ENCODE results near the gene SPEN. TPM values are rescaled to one million over a fixed set of nuclear protein-coding genes. Genes with fewer than 3 reads are reported as not detected.

SPEN gene
- total and polyA plus RNA-seq, 9 of the 15 experiments (the other 6 are each of a cell fraction or from before 2014, with no cell fraction given) = 5.7 to 87.5 (median 27.2) TPM

DNA sequence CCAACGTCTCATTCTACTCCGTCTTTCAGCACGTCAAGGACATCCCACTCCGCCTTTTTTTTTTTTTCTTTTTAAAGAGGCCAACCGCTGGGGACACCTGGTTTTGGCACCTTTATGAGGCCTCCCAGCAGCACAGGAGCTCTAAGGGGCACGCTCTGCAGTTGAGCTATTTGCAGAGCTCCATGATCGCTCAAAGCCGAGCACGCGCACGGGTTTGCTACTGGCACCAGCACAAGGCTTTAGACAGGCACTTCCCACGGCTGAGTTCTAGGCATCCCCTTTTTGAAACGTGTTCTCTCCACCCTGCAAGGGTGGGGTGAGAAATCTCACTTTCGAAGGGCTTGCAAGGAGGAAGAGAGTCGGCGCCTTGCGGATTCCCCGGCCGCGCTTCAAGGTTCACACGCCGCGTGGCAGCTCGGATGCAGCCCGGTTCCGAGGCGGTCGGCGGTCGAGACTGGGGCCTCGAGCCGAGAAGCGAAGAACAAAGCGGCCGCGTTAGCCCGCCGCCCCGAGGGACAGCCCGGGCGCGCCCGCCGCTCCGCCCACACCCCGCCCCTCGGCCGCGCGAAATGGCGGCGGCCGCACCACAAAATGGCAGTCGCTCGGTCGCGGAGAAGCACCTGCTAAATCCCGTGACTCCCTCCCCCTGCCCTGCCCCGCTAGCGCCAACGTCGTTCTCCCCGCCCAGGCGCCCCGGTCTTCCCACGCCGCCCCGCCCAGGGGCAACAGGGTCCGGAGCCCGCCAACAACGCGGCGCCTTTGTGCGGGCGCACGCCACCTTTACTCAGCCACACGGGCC lies 12.9 kb upstream of the SPEN start (continued):
- TF ChIP-seq, protein P1, sequence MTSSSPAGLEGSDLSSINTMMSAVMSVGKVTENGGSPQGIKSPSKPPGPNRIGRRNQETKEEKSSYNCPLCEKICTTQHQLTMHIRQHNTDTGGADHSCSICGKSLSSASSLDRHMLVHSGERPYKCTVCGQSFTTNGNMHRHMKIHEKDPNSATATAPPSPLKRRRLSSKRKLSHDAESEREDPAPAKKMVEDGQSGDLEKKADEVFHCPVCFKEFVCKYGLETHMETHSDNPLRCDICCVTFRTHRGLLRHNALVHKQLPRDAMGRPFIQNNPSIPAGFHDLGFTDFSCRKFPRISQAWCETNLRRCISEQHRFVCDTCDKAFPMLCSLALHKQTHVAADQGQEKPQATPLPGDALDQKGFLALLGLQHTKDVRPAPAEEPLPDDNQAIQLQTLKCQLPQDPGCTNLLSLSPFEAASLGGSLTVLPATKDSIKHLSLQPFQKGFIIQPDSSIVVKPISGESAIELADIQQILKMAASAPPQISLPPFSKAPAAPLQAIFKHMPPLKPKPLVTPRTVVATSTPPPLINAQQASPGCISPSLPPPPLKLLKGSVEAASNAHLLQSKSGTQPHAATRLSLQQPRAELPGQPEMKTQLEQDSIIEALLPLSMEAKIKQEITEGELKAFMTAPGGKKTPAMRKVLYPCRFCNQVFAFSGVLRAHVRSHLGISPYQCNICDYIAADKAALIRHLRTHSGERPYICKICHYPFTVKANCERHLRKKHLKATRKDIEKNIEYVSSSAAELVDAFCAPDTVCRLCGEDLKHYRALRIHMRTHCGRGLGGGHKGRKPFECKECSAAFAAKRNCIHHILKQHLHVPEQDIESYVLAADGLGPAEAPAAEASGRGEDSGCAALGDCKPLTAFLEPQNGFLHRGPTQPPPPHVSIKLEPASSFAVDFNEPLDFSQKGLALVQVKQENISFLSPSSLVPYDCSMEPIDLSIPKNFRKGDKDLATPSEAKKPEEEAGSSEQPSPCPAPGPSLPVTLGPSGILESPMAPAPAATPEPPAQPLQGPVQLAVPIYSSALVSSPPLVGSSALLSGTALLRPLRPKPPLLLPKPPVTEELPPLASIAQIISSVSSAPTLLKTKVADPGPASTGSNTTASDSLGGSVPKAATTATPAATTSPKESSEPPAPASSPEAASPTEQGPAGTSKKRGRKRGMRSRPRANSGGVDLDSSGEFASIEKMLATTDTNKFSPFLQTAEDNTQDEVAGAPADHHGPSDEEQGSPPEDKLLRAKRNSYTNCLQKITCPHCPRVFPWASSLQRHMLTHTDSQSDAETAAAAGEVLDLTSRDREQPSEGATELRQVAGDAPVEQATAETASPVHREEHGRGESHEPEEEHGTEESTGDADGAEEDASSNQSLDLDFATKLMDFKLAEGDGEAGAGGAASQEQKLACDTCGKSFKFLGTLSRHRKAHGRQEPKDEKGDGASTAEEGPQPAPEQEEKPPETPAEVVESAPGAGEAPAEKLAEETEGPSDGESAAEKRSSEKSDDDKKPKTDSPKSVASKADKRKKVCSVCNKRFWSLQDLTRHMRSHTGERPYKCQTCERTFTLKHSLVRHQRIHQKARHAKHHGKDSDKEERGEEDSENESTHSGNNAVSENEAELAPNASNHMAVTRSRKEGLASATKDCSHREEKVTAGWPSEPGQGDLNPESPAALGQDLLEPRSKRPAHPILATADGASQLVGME (CRISPR knock-in tag; IDR thresholded peaks at IDR 0.05) = 0 out of 2 replicates have a peak, but pooled peaks have one; percentile 66
- TF ChIP-seq SMAD4 (CRISPR knock-in tag; conservative IDR thresholded peaks at IDR 0.05) (peak; percentile 90), SP2 (IDR thresholded peaks at IDR 0.05; ENCODE audit: extremely low read depth, low read depth, low read length, poor library complexity, severe bottlenecking) (no peak), ZNF165 (CRISPR knock-in tag; IDR thresholded peaks at IDR 0.05; ENCODE audit: borderline replicate concordance) (no peak), PTRF (tag; IDR thresholded peaks at IDR 0.05) (no peak), PURB (CRISPR knock-in tag; IDR thresholded peaks at IDR 0.05; ENCODE audit: low read depth) (no peak), NCOA1 (IDR thresholded peaks at IDR 0.05; ENCODE audit: low read depth) (peak; percentile 27; the same call in 1 of the 2 replicates), PHF21A (IDR thresholded peaks at IDR 0.05; ENCODE audit: borderline replicate concordance, low read depth) (no peak; the same call in 1 of the 2 replicates), POLR2B (IDR thresholded peaks at IDR 0.05; ENCODE audit: low read depth, partially characterized antibody) (peak; percentile 77), BHLHE40 (IDR thresholded peaks at IDR 0.05; ENCODE audit: low read length) (peak; percentile 67; the same call in 1 of the 2 replicates), DMBX1 (CRISPR knock-in tag; IDR thresholded peaks at IDR 0.05; ENCODE audit: borderline replicate concordance) (peak; percentile 83), MYC (IDR thresholded peaks at IDR 0.05; ENCODE audit: low read depth, low read length) (peak; percentile 96), MYC (CRISPR knock-in tag; IDR thresholded peaks at IDR 0.05; ENCODE audit: borderline replicate concordance, low read depth) (peak; percentile 88), GTF2A2 (tag; IDR thresholded peaks at IDR 0.05) (0 out of 2 replicates have a peak, but pooled peaks have one; percentile 62), TAL1 (IDR thresholded peaks at IDR 0.05) (no peak; the same call in 1 of the 2 replicates), SRF (CRISPR knock-in tag; IDR thresholded peaks at IDR 0.05) (peak; percentile 56 to 74; a peak in 3 of 4 replicates), MTA3 (IDR thresholded peaks at IDR 0.05; ENCODE audit: borderline replicate concordance) (peak; percentile 78), FIP1L1 (IDR thresholded peaks at IDR 0.05; ENCODE audit: low read depth, low read length, poor library complexity, severe bottlenecking) (peak; percentile 31)
- TF ChIP-seq, protein P2, sequence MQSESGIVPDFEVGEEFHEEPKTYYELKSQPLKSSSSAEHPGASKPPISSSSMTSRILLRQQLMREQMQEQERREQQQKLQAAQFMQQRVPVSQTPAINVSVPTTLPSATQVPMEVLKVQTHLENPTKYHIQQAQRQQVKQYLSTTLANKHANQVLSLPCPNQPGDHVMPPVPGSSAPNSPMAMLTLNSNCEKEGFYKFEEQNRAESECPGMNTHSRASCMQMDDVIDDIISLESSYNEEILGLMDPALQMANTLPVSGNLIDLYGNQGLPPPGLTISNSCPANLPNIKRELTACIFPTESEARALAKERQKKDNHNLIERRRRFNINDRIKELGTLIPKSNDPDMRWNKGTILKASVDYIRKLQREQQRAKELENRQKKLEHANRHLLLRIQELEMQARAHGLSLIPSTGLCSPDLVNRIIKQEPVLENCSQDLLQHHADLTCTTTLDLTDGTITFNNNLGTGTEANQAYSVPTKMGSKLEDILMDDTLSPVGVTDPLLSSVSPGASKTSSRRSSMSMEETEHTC (IDR thresholded peaks at IDR 0.05) = no peak
- TF ChIP-seq, protein P3, sequence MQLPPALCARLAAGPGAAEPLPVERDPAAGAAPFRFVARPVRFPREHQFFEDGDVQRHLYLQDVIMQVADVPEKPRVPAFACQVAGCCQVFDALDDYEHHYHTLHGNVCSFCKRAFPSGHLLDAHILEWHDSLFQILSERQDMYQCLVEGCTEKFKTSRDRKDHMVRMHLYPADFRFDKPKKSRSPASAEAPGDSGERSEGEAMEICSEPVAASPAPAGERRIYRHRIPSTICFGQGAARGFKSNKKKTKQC (CRISPR knock-in tag; IDR thresholded peaks at IDR 0.05) = peak; percentile 88; the same call in 1 of the 2 replicates

Measured in K562 (cell line).